OCI-LY1 (cell line): ENCODE data around the gene WWOX.

Experiments used
- H2AFZ ChIP-seq: fragments of 200-600 bp; sonication (generic), shearing (Covaris generic); 2 replicates; pipeline ENCODE4 v1.6.0; 2014; ENCODE audit warnings: antibody characterized with exemption, mild to moderate bottlenecking, low read length
- H3F3A ChIP-seq: fragments of 200-600 bp; sonication (generic), shearing (Covaris generic); 2 replicates; pipeline ENCODE4 v1.6.0; 2014; ENCODE audit warnings: mild to moderate bottlenecking, antibody characterized with exemption, low read length, moderate library complexity; ENCODE audit not compliant: insufficient read depth
- H3K27ac ChIP-seq: fragments of 200-600 bp; sonication (generic); 2 replicates; pipeline ENCODE4 v1.5.1; 2014; ENCODE audit warnings: low read length, mixed run types, mild to moderate bottlenecking, low read depth; ENCODE audit not compliant: poor library complexity, severe bottlenecking
- H3K27me3 ChIP-seq: fragments of 200-600 bp; sonication (generic); 2 replicates; pipeline ENCODE4 v1.6.0; 2014; ENCODE audit warnings: antibody characterized with exemption, mild to moderate bottlenecking, low read length, moderate library complexity; ENCODE audit not compliant: insufficient read depth
- H3K36me3 ChIP-seq: fragments of 200-600 bp; sonication (generic); 2 replicates; pipeline ENCODE4 v1.6.1; 2014; ENCODE audit warnings: mild to moderate bottlenecking, antibody characterized with exemption, low read length, moderate library complexity, mixed read lengths; ENCODE audit not compliant: insufficient read depth
- H3K4me1 ChIP-seq: fragments of 200-600 bp; sonication (generic); 2 replicates; pipeline ENCODE4 v1.5.1; 2014; ENCODE audit warnings: mild to moderate bottlenecking, low read length, moderate library complexity; ENCODE audit not compliant: insufficient read depth, severe bottlenecking
- H3K4me2 ChIP-seq: fragments of 200-600 bp; sonication (generic), shearing (Covaris generic); 2 replicates; pipeline ENCODE4 v1.6.1; 2014; ENCODE audit warnings: low read length
- H3K4me3 ChIP-seq: fragments of 200-600 bp; sonication (generic); 2 replicates; pipeline ENCODE4 v1.5.1; 2014; ENCODE audit warnings: low read length, low read depth, mild to moderate bottlenecking, mixed read lengths; ENCODE audit not compliant: poor library complexity, severe bottlenecking
- H3K79me2 ChIP-seq: fragments of 200-600 bp; shearing (Covaris generic); 2 replicates; pipeline ENCODE4 v1.6.1; 2016; ENCODE audit warnings: mixed run types, low read length, mixed read lengths; ENCODE audit not compliant: insufficient read depth
- H3K9ac ChIP-seq: fragments of 200-600 bp; sonication (generic), shearing (Covaris generic); 2 replicates; pipeline ENCODE4 v1.6.1; 2014; ENCODE audit warnings: mild to moderate bottlenecking, low read length, mixed read lengths
- H3K9me2 ChIP-seq: fragments of 200-600 bp; sonication (generic), shearing (Covaris generic); 2 replicates; pipeline ENCODE4 v1.6.1; 2014; ENCODE audit warnings: low read depth, mild to moderate bottlenecking, low read length, mixed read lengths
- H3K9me3 ChIP-seq: fragments of 200-600 bp; shearing (Covaris generic); 2 replicates; pipeline ENCODE4 v1.6.1; 2014; ENCODE audit warnings: low read length, mixed read lengths
- H4K20me1 ChIP-seq: fragments of 200-600 bp; sonication (generic), shearing (Covaris generic); 2 replicates; pipeline ENCODE4 v1.6.0; 2016; ENCODE audit warnings: mild to moderate bottlenecking, low read length; ENCODE audit not compliant: insufficient read depth
- CTCF ChIP-seq: fragments of 200-600 bp; sonication (generic), shearing (Covaris generic); IDR thresholded peaks from 2 replicates; pipeline ENCODE4 v1.5.1; 2017; ENCODE audit warnings: mild to moderate bottlenecking, antibody characterized with exemption, low read length, moderate library complexity, mixed read lengths
- EZH2 ChIP-seq: fragments of 200-600 bp; sonication (generic), shearing (Covaris generic); IDR thresholded peaks from 2 replicates; pipeline ENCODE4 v1.8.0; 2017; ENCODE audit warnings: borderline replicate concordance, mixed run types, mild to moderate bottlenecking, antibody characterized with exemption, low read length, moderate library complexity, mixed read lengths

WWOX gene

GRCh38 chr16:79261481-79261940 lies 1162.1 kb downstream of the WWOX start:
- H3K79me2 ChIP-seq, result no peaks in the 10 kb centered on the region
- H2AFZ ChIP-seq, result no peak overlapping the region
- H3K36me3 ChIP-seq, result no peaks in the 10 kb centered on the region
- no peak overlapping the region for H3K27ac ChIP-seq
- no peak overlapping the region for H3K4me3 ChIP-seq
- no peaks in the 10 kb centered on the region for H3K27me3 ChIP-seq
- no peak overlapping the region for H3K9ac ChIP-seq
- H3K9me2 ChIP-seq, result no peaks in the 10 kb centered on the region
- peak; percentile 47; the same call in 1 of the 2 replicates for TF ChIP-seq CTCF
- no peak for TF ChIP-seq EZH2
- no peaks in the 10 kb centered on the region for H3K9me3 ChIP-seq
- no peaks in the 10 kb centered on the region for H3F3A ChIP-seq
- no peaks in the 10 kb centered on the region for H3K4me1 ChIP-seq
- H3K4me2 ChIP-seq, result no peak overlapping the region
- H4K20me1 ChIP-seq, result no peaks in the 10 kb centered on the region

DNA sequence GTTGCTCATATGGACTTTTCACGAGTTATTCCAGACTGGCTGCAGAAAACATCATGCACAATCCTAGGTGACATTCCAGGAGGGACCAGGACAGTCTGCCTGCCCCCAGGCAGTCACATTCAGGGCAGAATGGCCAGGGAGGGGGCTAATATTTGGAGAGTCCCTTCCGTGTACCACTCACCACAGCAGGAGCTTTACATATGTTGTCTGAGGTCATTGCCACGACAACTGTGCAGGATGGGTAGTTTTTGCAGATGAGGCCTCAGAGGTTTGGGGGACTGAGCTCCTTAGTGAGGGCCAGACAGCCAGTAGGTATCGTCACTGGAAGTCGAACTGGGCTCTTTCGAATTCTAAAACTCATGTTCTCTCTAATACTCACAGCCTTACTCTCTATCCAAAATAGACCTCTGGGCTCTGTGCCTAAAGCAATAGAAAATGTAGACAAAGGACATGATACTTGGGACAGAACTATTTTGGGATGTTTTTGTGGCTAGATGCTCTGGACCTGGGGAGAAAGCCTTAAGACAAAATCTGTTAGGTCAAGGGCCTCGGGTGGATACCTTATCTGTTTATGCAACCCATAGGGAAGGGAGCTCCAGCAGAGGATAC lies 1162.6 kb downstream of the WWOX start:
- Histone ChIP-seq H3K79me2 (no peaks in the 10 kb centered on the region), H3K36me3 (no peaks in the 10 kb centered on the region), H3K27ac (no peak overlapping the region), H2AFZ (no peak overlapping the region), H3K4me1 (no peaks in the 10 kb centered on the region), H3K4me2 (no peak overlapping the region), H3K9me3 (no peaks in the 10 kb centered on the region), H3K9ac (no peak overlapping the region), H4K20me1 (no peaks in the 10 kb centered on the region), H3K27me3 (no peaks in the 10 kb centered on the region), H3K9me2 (no peaks in the 10 kb centered on the region), H3F3A (no peaks in the 10 kb centered on the region), H3K4me3 (no peak overlapping the region)
- no peak for TF ChIP-seq CTCF
- no peak for TF ChIP-seq EZH2
